ENCODE measurements around the gene FBRSL1.

The FBRSL1 gene

DNA sequence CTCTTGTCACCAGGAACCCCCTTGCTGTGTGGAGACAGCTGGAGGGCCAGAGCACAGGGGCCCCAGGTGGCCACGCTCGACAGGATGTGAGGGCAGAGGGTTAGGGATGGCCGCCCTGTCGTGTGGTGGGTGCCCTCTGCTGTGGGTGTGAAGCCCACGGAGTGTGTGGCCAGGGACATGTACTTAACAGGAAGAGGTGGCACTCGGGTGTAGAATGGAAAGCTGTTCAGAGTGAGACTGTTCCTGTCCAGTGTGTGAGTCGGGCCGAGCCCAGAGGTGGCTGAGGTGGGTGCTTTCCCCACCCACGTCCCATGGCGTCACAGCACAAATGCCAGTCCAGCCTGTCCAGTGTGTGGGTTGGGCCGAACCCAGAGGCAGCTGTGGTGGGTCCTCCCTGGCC, 47.1 kb downstream of the FBRSL1 start:
- no peak for DNase-seq
- no peak overlapping the region for H3K4me3 Mint-ChIP-seq
- peaks cover 4% of the 10 kb centered on the region for H3K27me3 Mint-ChIP-seq
- H3K36me3 Mint-ChIP-seq, result peaks cover 16% of the 10 kb centered on the region
- no peak overlapping the region for H3K27ac Mint-ChIP-seq
- H3K9me3 Mint-ChIP-seq, result peaks cover 22% of the 10 kb centered on the region
- no peaks in the 10 kb centered on the region for H3K4me1 Mint-ChIP-seq
- CTCF ChIA-PET, result interaction anchor here (1.2 kb wide), 1 partner anchor 15 kb away, joined by 3 read pairs; no protein-coding TSS in a partner anchor

DNA sequence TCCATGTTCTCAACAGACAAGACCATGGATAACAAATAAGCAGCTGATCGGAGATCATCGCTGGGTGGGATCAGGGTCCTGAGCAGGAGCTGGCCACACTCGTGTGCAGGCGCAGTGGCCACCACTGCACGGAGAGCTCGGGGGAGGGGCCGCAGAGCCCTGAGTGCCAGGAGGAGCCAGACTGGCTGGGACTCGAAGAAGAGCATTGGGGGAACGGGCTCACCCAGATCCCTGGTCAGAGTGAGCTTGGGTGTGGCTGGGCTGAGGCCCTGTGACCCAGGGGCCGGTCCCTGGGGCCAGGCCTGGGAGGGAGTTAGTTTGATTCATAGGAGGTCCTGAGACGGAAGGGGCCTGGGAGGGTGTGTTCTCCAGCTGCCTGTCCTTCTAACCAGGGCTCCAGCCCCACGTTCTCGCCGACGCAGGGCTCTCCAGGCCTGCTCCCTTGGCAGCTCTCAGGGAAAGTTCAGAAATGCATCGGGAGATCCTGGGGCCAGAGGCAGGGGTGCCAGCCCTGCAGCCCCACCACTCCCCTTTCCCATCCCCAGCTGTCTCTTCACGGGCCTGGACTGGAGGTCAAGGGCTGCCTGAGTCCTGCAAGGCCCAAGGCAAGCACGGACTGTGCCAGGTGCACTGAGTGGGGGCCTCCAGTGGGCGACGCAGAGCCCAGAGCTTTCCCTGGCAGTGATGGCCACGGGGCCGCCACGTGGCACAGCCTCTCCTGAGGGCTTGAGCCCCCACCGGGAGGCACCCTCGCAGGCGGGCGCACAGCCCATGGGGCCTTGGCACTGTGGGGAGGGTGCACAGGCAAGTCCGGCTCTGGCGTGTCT, 48.1 kb downstream of the FBRSL1 start:
- peaks cover 22% of the 10 kb centered on the region for H3K9me3 Mint-ChIP-seq
- no peak overlapping the region for H3K27ac Mint-ChIP-seq
- CTCF ChIA-PET, result interaction anchor here (1.2 kb wide), 1 partner anchor 16 kb away, joined by 3 read pairs; no protein-coding TSS in a partner anchor
- peaks cover 4% of the 10 kb centered on the region for H3K27me3 Mint-ChIP-seq
- no peak overlapping the region for H3K4me3 Mint-ChIP-seq
- peaks cover 16% of the 10 kb centered on the region for H3K36me3 Mint-ChIP-seq
- DNase-seq, result no peak
- H3K4me1 Mint-ChIP-seq, result peaks cover 5% of the 10 kb centered on the region

DNA sequence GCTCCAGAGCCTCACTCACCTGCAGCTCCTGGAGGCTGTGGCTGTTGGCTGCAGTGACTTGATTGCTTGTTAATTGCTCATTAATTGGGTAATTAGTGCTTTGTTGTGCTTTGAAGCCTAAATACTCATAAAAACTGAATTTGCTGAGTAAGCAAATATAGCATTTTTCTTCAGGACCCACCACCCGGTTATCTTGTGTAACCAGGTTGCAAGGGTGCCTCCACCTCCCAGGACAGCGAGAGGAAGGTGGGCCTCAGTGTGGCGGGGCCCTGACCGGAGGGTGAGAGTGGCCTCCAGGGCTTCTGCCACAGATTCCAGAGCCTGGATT, 48.7 kb downstream of the FBRSL1 start:
- H3K9me3 Mint-ChIP-seq, result peaks cover 19% of the 10 kb centered on the region
- no peak overlapping the region for H3K27ac Mint-ChIP-seq
- peaks cover 16% of the 10 kb centered on the region for H3K36me3 Mint-ChIP-seq
- H3K4me1 Mint-ChIP-seq, result peaks cover 11% of the 10 kb centered on the region
- no peak overlapping the region for H3K4me3 Mint-ChIP-seq
- CTCF ChIA-PET, result no interaction called here
- H3K27me3 Mint-ChIP-seq, result peaks cover under 1% of the 10 kb centered on the region
- DNase-seq, result no peak

DNA sequence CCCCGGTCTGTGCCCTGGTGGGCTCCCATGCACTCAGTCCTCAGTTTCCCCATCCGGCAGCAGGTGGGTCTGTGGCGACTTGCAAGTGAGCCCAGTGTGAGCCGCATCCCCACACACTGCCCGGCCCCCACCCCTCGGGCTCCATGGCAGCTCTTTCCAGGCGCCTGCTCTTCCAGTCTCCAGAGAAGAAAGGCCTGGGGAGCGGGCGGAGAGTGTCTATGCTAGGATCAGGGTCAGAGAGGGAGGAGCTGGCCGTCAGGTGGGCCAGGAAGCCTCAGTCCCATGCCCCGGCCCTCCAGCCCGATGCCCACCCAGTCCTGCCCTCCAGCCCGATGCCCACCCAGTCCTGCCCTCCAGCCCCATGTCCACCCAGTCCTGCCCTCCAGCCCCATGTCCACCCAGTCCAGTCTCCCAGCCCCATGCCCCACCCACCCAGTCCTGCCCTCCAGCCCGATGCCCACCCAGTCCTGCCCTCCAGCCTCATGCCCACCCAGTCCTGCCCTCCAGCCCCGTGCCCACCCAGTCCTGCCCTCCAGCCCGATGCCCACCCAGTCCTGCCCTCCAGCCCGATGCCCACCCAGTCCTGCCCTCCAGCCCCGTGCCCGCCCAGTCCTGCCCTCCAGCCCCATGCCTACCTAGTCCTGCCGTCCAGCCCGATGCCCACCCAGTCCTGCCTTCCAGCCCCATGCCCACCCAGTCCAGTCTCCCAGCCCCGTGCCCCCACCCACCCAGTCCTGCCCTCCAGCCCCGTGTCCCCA, 49.2 kb downstream of the FBRSL1 start:
- H3K9me3 Mint-ChIP-seq, result peaks cover 19% of the 10 kb centered on the region
- H3K4me1 Mint-ChIP-seq, result peaks cover 12% of the 10 kb centered on the region
- CTCF ChIA-PET, result no interaction called here
- no peak overlapping the region for H3K27ac Mint-ChIP-seq
- H3K36me3 Mint-ChIP-seq, result peaks cover 16% of the 10 kb centered on the region
- no peak overlapping the region for H3K4me3 Mint-ChIP-seq
- H3K27me3 Mint-ChIP-seq, result no peaks in the 10 kb centered on the region
- no peak for DNase-seq

DNA sequence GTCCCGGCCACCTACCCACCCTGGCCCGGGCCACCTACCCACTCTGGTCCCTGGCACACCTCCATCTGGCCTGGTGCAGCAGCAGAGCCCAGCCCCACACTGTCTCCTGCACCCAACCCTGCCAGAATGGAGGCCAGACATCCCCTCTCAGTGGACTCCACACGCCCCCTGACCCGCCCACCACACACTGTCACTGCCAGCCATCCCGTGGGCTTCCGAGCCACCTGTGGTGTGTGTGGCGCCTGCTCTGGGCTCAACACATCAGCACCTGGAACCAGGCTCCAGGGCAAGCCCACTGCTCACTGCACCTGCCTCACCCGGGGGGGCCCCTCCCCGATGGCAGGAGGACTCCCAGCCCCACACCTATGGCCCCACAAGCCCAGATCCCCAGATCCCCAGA, 50.5 kb downstream of the FBRSL1 start:
- Mint-ChIP-seq H3K27me3 (no peaks in the 10 kb centered on the region), H3K9me3 (peaks cover 16% of the 10 kb centered on the region), H3K36me3 (peaks cover 7% of the 10 kb centered on the region), H3K4me3 (no peak overlapping the region), H3K4me1 (peaks cover 12% of the 10 kb centered on the region), H3K27ac (no peak overlapping the region)
- CTCF ChIA-PET, result no interaction called here
- no peak for DNase-seq

DNA sequence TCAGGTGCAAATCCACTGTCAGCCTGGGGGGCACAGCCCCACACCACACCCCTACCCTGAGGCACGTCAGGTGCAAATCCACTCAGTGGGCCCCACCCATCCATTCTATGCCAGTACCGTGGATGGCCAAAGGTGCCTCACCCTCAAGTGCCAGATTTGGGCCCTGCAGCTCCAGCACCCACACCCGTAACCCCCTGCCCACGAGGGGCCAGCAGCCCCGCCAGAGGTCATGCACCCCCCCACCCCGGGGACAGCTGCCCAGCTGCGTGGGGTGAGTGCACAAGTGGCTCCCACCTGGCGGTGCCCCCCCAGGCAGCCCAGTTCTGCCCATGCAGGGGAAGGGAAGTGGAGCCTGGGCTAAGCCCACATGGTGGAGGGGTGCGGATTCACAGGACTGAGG, 51.2 kb downstream of the FBRSL1 start:
- no peak for DNase-seq
- Mint-ChIP-seq H3K27ac (no peak overlapping the region), H3K27me3 (no peaks in the 10 kb centered on the region), H3K4me3 (no peak overlapping the region), H3K4me1 (peaks cover 12% of the 10 kb centered on the region), H3K36me3 (no peaks in the 10 kb centered on the region), H3K9me3 (peaks cover 8% of the 10 kb centered on the region)
- CTCF ChIA-PET, result no interaction called here

DNA sequence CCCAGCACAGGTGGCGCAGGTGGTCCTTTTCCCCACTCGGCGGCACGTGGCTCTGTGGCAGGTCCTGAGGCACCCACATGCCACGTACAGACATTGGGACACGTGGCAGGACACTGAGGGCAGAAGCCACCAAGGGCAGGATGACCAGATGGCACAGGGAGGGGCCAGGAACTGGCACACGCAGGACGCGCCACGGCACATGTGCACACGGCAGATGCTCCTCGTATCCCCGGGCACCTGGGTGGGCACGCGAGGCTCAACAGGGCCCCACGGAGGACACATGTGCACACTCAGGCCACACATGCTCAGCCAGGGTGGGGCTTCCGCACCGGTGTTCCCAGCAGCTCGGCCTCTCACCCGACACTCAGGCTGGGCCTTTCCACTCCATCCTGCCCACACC, 52.0 kb downstream of the FBRSL1 start:
- Mint-ChIP-seq H3K27ac (no peak overlapping the region), H3K27me3 (no peaks in the 10 kb centered on the region), H3K4me3 (no peak overlapping the region), H3K4me1 (peaks cover 12% of the 10 kb centered on the region), H3K9me3 (peaks cover under 1% of the 10 kb centered on the region), H3K36me3 (no peaks in the 10 kb centered on the region)
- CTCF ChIA-PET, result no interaction called here
- no peak for DNase-seq

DNA sequence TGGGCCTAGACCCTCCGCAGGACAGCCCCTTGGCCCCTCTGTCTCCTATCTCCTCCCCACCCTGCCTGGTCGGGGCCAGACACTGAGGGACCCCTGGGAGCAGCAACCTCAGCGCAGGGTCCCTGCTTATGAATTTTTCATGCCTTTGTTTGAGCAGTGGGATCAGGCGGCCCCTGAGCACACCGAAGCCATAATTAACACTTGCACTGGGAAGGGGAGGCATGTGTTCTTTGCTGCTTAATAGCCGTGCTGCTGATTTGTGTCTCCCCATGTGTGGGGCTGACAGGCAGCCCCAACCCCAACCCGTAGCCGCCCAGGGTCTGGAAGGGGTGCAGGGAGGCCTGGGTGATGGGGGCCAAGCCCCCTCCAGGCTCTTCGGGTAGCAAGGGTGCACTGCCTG, 52.7 kb downstream of the FBRSL1 start:
- no peaks in the 10 kb centered on the region for H3K9me3 Mint-ChIP-seq
- H3K4me3 Mint-ChIP-seq, result no peak overlapping the region
- DNase-seq, result no peak
- H3K27me3 Mint-ChIP-seq, result no peaks in the 10 kb centered on the region
- no peaks in the 10 kb centered on the region for H3K36me3 Mint-ChIP-seq
- CTCF ChIA-PET, result no interaction called here
- H3K4me1 Mint-ChIP-seq, result peaks cover 12% of the 10 kb centered on the region
- no peak overlapping the region for H3K27ac Mint-ChIP-seq

DNA sequence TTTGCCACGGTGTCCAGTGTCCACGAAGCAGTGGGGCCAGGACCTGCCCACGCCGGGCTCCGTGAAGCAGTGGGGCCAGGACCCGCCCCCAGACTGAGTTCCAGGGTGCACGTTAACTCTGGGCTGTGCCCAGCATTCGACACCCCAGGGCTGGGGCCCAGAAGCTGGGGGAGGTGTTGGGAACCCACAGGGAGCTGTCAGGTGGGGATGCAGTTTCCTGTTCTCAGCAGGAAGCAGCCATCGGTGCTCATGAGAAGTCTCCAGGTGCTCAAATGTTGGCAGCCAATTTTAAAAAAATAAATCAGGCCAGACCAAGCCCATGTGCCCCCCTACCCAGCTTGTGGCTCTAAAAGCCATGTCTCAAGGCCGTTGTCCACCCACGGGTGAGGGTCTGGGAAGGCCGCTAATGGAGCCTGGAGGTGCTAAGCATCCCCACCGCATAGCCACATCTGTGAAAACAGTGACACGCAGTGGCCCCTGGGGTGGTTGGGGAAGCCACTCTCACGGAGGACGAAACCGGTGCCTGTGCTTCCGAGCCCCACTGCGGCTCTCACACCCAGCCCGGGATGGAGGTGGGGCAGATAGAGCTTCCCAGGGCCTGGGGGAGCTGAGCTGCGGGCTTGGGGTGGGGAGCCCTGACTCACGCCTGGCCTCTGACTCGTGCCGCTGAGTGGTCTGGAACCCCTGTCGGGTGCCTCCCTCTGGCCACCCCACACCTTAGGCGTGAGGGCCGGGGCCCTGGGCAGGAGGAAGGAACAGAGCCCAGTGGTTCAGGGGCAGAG, 53.5 kb downstream of the FBRSL1 start:
- DNase-seq, result peak; percentile 37
- H3K27me3 Mint-ChIP-seq, result no peaks in the 10 kb centered on the region
- H3K36me3 Mint-ChIP-seq, result no peaks in the 10 kb centered on the region
- H3K9me3 Mint-ChIP-seq, result no peaks in the 10 kb centered on the region
- H3K27ac Mint-ChIP-seq, result peak overlapping the region; percentile 45
- H3K4me3 Mint-ChIP-seq, result no peak overlapping the region
- peaks cover 12% of the 10 kb centered on the region for H3K4me1 Mint-ChIP-seq
- CTCF ChIA-PET, result no interaction called here

DNA sequence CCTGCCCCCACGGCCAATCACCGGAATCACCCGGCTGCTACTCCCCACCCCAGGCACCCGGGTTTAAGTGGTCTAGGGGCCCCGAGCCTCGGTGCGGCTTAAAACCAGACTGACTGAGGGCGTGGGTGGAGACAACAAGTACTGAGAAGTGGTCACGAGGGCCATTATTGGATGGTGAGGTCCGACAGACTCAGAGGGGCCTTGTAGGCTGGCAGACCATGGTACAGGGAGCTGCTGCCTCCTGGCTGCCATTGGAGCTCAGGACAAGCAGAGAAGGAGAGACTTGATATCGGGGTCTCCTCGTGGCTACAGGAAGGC, 54.1 kb downstream of the FBRSL1 start:
- H3K9me3 Mint-ChIP-seq, result no peaks in the 10 kb centered on the region
- CTCF ChIA-PET, result no interaction called here
- H3K27ac Mint-ChIP-seq, result no peak overlapping the region
- no peaks in the 10 kb centered on the region for H3K36me3 Mint-ChIP-seq
- H3K4me3 Mint-ChIP-seq, result no peak overlapping the region
- no peak for DNase-seq
- peaks cover 12% of the 10 kb centered on the region for H3K4me1 Mint-ChIP-seq
- no peaks in the 10 kb centered on the region for H3K27me3 Mint-ChIP-seq

DNA sequence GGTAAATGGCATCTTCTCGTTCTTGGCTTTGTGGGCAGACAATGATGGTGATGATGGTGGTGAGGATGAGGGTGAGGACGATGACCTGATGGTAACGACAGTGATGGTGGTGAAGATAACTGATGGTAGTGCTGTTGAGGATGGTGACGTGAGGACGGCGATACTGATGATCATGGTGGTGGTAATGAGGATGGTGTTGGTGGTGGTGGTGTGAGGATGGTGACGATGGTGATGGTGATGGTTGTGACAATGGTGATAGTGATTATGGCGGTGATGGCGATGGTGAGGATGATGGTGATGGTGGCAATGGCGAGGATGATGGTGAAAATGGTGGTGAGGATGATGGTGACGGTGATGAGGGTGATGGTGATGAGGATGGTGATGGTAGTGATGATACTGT, 54.5 kb downstream of the FBRSL1 start:
- Mint-ChIP-seq H3K36me3 (no peaks in the 10 kb centered on the region), H3K27me3 (no peaks in the 10 kb centered on the region), H3K4me3 (no peak overlapping the region), H3K9me3 (no peaks in the 10 kb centered on the region), H3K27ac (no peak overlapping the region), H3K4me1 (peaks cover 12% of the 10 kb centered on the region)
- DNase-seq, result no peak
- CTCF ChIA-PET, result no interaction called here

DNA sequence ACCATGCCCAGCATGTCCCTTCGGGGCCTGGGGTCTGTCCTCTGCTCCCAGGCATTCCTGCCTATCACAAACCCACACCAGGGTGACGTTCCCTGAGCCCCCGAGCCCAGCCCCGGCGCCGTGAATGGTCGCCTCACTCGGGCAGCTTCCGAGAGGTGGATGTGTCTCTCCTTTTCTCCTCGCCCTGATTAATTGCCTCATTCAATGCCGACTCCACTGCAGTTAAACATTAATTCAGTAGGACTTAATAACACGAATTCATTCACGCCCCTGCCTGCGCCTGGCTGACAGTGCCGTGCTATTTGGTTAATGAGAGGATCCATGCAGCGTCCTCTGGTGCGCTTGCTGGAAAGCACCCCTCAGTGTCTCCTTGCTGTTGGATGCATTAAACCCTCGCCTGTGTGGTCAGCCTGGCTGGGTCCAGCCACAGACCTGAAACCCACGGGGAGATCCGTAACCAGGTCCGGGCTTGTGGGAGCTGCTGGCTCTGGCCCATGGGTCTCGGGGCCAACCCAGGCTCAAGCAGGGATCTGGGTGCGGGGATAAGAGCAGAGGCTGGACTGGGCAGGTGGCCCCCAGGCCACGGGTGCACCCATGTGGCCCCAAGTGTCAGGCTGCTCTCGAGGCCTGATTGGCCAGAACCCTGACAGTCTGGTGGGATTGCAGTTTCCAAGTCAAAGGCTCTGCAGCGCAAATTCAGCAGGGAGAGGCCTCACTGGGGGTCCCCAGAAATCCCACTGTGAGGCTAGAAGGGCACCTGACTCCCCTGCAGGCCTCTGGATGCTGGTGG, 55.4 kb downstream of the FBRSL1 start:
- DNase-seq, result no peak
- peaks cover 12% of the 10 kb centered on the region for H3K4me1 Mint-ChIP-seq
- CTCF ChIA-PET, result interaction anchor here (1.6 kb wide), 1 partner anchor 16 kb away, joined by 4 read pairs; no protein-coding TSS in a partner anchor
- H3K36me3 Mint-ChIP-seq, result no peaks in the 10 kb centered on the region
- H3K27me3 Mint-ChIP-seq, result no peaks in the 10 kb centered on the region
- H3K4me3 Mint-ChIP-seq, result no peak overlapping the region
- no peak overlapping the region for H3K27ac Mint-ChIP-seq
- no peaks in the 10 kb centered on the region for H3K9me3 Mint-ChIP-seq

DNA sequence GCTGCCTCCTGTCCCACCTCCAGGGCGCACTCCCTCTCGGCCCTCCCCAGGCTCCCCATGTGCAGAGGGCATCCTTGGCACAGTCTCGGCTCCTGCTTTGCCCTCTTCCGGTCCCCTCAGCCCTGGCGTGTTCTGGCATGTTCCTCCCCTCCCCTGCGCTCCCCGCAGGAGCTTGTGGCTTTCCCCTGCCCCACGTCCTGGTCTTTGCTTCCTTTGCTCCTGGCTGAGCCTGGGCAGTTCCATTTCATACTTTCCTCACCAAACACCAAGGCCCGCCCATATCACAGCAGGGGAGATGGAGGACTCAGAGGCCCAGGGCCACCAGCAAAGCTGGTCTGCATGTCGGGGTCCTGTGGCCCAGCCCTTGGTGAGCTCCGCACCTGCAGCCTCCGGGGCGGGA, 56.0 kb downstream of the FBRSL1 start:
- Mint-ChIP-seq H3K4me1 (peaks cover 12% of the 10 kb centered on the region), H3K36me3 (no peaks in the 10 kb centered on the region), H3K27me3 (no peaks in the 10 kb centered on the region), H3K9me3 (no peaks in the 10 kb centered on the region), H3K27ac (no peak overlapping the region), H3K4me3 (no peak overlapping the region)
- DNase-seq, result no peak
- CTCF ChIA-PET, result interaction anchor here (1.6 kb wide), 1 partner anchor 15 kb away, joined by 4 read pairs; no protein-coding TSS in a partner anchor

DNA sequence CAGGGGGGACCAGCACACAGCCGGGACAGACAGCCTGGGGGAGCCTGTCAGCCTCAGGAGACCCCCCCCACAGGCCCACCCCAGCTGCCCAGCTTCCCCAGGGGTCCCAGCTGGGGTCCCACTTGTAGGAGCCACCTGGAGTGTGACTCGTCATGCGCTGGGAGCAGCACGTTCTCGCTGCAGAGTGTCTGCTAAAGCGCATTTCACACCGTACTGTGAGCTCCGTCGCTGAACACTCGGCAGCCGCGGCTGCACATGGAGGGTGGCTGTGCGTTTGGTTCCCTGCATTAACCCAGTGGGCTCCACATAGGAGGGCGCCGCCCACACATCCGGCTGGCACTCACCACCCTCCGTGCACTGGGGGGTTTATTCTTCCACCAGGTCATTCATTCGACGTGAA, 56.7 kb downstream of the FBRSL1 start:
- Mint-ChIP-seq H3K9me3 (no peaks in the 10 kb centered on the region), H3K36me3 (no peaks in the 10 kb centered on the region), H3K4me1 (peaks cover 12% of the 10 kb centered on the region), H3K4me3 (no peak overlapping the region), H3K27me3 (no peaks in the 10 kb centered on the region), H3K27ac (no peak overlapping the region)
- DNase-seq, result no peak
- CTCF ChIA-PET, result interaction anchor here (1.6 kb wide), 1 partner anchor 14 kb away, joined by 4 read pairs; no protein-coding TSS in a partner anchor

Data from activated naive CD4-positive, alpha-beta T cell treated with anti-CD3 and anti-CD28 coated beads, Interleukin-2, amount 10 ng/mL, durations not matched to agents 7 days and 5 days (primary cell).